GM18507 (cell line): ENCODE measurements around the gene TEX35.

Experiments used
- DNase-seq: peaks from one replicate; pipeline ENCODE4 v3.0.0; 2011; ENCODE audit warnings: low read depth; ENCODE audit not compliant: insufficient read length; ENCODE audit errors: extremely low spot score
- FAIRE-seq: peaks from 2 replicates; lab custom pipeline; 2011; peaks lifted over from hg19 to GRCh38; lab: Jason Lieb, UNC

The TEX35 gene

GRCh38 chr1:178509414-178510007 is 3.4 kb upstream of the TEX35 start:
- FAIRE-seq, result no peak
- no peak for DNase-seq

GRCh38 chr1:178510155-178510554 is 2.8 kb upstream of the TEX35 start:
- DNase-seq, result no peak
- no peak for FAIRE-seq

GRCh38 chr1:178513278-178513983 is 522 bp downstream of the TEX35 start:
- DNase-seq, result no peak
- FAIRE-seq, result no peak

GRCh38 chr1:178516110-178516509 is 3.2 kb downstream of the TEX35 start:
- DNase-seq, result no peak
- FAIRE-seq, result no peak

- no peak for FAIRE-seq
- no peak for DNase-seq
Measured at GRCh38 chr1:178518894-178519293, 6.0 kb downstream of the TEX35 start.

GRCh38 chr1:178520803-178521202 is 7.9 kb downstream of the TEX35 start:
- DNase-seq (no peak), FAIRE-seq (no peak)

GRCh38 chr1:178521241-178521640 is 8.3 kb downstream of the TEX35 start:
- FAIRE-seq, result no peak
- no peak for DNase-seq

- FAIRE-seq, result no peak
Measured at GRCh38 chr1:178527117-178527516, 14.2 kb downstream of the TEX35 start.

GRCh38 chr1:178528228-178528952 is 15.5 kb downstream of the TEX35 start:
- DNase-seq, result no peak
- no peak for FAIRE-seq

More at GRCh38 chr1:178527117-178527516, 14.2 kb downstream of the TEX35 start:
- no peak for DNase-seq

- DNase-seq (no peak), FAIRE-seq (no peak)
Measured at GRCh38 chr1:178528953-178529335, 16.0 kb downstream of the TEX35 start.

GRCh38 chr1:178529364-178530036 is 16.6 kb downstream of the TEX35 start:
- no peak for FAIRE-seq
- no peak for DNase-seq

GRCh38 chr1:178530037-178530402 is 17.1 kb downstream of the TEX35 start:
- no peak for DNase-seq
- FAIRE-seq, result no peak

GRCh38 chr1:178530502-178530901 is 17.6 kb downstream of the TEX35 start:
- no peak for FAIRE-seq
- DNase-seq, result no peak

- DNase-seq (no peak), FAIRE-seq (no peak)
Measured at GRCh38 chr1:178531887-178532286, 19.0 kb downstream of the TEX35 start.

- peak; percentile 71 for DNase-seq
- FAIRE-seq, result peak; percentile 91
Measured at GRCh38 chr1:178532392-178532791, 19.5 kb downstream of the TEX35 start.

- DNase-seq, result no peak
- no peak for FAIRE-seq
Measured at GRCh38 chr1:178533121-178533946, 20.4 kb downstream of the TEX35 start.

GRCh38 chr1:178534137-178534868 is 21.4 kb downstream of the TEX35 start:
- FAIRE-seq, result no peak

GRCh38 chr1:178536329-178536728 is 23.4 kb downstream of the TEX35 start:
- DNase-seq, result no peak
- no peak for FAIRE-seq

More at GRCh38 chr1:178534137-178534868, 21.4 kb downstream of the TEX35 start:
- DNase-seq, result no peak
